GM18519 (cell line): ENCODE measurements around the gene FOXF2.
A peak's percentile ranks its signal among the peaks of the same experiment; 100 is the strongest.

Experiments
- ATAC-seq: cut with Tn5 transposase; IDR thresholded peaks from one replicate; pipeline ENCODE4 v1.9.1; 2021; ENCODE audit warnings: mild to moderate bottlenecking, moderate library complexity; ENCODE audit not compliant: unreplicated experiment, low FRiP score

Gene FOXF2

GRCh38 chr6:1390133-1390945 is 963 bp downstream of the FOXF2 start:
- ATAC-seq = no peak

- ATAC-seq = no peak
These were observed 1.8 kb downstream of the FOXF2 start for GRCh38 chr6:1390946-1391799.

- ATAC-seq = no peak
These were observed 2.5 kb downstream of the FOXF2 start for GRCh38 chr6:1391800-1392309.

GRCh38 chr6:1392813-1393640 is 3.7 kb downstream of the FOXF2 start:
- ATAC-seq = no peak

GRCh38 chr6:1393641-1394283 is 4.4 kb downstream of the FOXF2 start:
- ATAC-seq = no peak

GRCh38 chr6:1394514-1395463 is 5.4 kb downstream of the FOXF2 start:
- no peak for ATAC-seq

- no peak for ATAC-seq
These were observed 6.1 kb downstream of the FOXF2 start for GRCh38 chr6:1395506-1395905.

GRCh38 chr6:1395941-1396908 is 6.8 kb downstream of the FOXF2 start:
- ATAC-seq = no peak

GRCh38 chr6:1396952-1397868 is 7.8 kb downstream of the FOXF2 start:
- ATAC-seq = peak; percentile 63

GRCh38 chr6:1399085-1399780 is 9.9 kb downstream of the FOXF2 start:
- no peak for ATAC-seq

- no peak for ATAC-seq
These were observed 10.9 kb downstream of the FOXF2 start for GRCh38 chr6:1400126-1400850.

GRCh38 chr6:1402369-1402768 is 13.0 kb downstream of the FOXF2 start:
- ATAC-seq = no peak

GRCh38 chr6:1402868-1403267 is 13.5 kb downstream of the FOXF2 start:
- ATAC-seq = no peak

GRCh38 chr6:1403851-1404712 is 14.7 kb downstream of the FOXF2 start:
- no peak for ATAC-seq

GRCh38 chr6:1404713-1405098 is 15.3 kb downstream of the FOXF2 start:
- ATAC-seq = no peak
